ENCODE data around the gene RELB. TPM values are rescaled to one million over a fixed set of nuclear protein-coding genes. Genes with fewer than 3 reads are reported as not detected.

RELB gene
- total RNA-seq, 4 donors from 2014 or later = 8.1 to 15.1 (median 11.7) TPM

- DNase-seq (ENCODE audit: low spot score in 2 of 2) = no peak
- intact Hi-C loops (cut with DNase I; ENCODE audit: low total_unique reads) = no loop called here
- WGBS, 2 donors = 78 to 81% methylated on average over 5 to 6 of the region's 6 CpGs
- TF ChIP-seq, protein P1, sequence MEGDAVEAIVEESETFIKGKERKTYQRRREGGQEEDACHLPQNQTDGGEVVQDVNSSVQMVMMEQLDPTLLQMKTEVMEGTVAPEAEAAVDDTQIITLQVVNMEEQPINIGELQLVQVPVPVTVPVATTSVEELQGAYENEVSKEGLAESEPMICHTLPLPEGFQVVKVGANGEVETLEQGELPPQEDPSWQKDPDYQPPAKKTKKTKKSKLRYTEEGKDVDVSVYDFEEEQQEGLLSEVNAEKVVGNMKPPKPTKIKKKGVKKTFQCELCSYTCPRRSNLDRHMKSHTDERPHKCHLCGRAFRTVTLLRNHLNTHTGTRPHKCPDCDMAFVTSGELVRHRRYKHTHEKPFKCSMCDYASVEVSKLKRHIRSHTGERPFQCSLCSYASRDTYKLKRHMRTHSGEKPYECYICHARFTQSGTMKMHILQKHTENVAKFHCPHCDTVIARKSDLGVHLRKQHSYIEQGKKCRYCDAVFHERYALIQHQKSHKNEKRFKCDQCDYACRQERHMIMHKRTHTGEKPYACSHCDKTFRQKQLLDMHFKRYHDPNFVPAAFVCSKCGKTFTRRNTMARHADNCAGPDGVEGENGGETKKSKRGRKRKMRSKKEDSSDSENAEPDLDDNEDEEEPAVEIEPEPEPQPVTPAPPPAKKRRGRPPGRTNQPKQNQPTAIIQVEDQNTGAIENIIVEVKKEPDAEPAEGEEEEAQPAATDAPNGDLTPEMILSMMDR (IDR thresholded peaks at IDR 0.05) = no peak
- TF ChIP-seq POLR2A (IDR thresholded peaks at IDR 0.05) = no peak
- no peak overlapping the region for H3K4me3 ChIP-seq (ENCODE audit: low read depth, poor library complexity, severe bottlenecking)
Observed at GRCh38 chr19:45041125-45041524, 39.9 kb downstream of the RELB start.

DNA sequence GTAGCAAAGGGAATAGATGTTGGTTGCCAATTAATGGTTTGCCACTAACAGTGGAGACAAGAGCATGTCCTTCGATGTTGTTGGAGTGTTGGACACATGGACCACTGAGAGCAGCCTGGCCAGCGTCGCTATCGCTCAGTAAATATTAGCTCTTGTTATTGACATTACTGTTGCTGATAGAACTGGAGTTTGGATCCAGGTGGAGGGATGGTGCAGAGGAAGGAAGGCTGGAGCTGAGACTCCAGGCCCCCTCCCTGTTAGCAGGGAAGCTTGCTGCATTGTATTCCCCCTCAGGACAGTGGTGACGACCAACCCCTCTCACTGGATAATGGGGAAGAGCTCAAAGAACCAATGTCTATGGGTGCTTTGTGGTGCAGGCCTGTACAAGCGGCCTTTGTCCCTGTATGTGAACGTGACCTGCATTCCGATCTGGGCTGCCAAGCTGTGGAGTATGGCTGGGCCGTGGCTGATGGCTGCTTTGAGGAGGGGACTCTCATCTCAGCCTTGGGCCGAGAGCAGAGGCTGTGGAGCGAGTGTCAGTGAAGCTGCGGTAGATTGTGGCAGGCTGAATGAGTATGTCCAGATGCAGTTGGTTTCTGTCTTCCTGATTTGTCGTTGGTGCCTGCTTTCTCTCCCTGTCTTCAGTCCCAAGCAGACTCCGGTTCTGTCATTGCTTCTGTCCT, 44.5 kb downstream of the RELB start:
- DNase-seq (ENCODE audit: low spot score in 2 of 2) = no peak
- 76 to 78% methylated on average over 14 of the region's 14 CpGs for WGBS, 2 donors
- intact Hi-C loops (cut with DNase I; ENCODE audit: low total_unique reads) = no loop called here

GRCh38 chr19:45046355-45046754, 45.1 kb downstream of the RELB start:
- WGBS, 2 donors = 89 to 90% methylated on average over 7 of the region's 7 CpGs
- no peak for DNase-seq (ENCODE audit: low spot score in 2 of 2)
- no peak for TF ChIP-seq POLR2A (IDR thresholded peaks at IDR 0.05)
- TF ChIP-seq, protein P1 (IDR thresholded peaks at IDR 0.05) = no peak
- no peak overlapping the region for H3K4me3 ChIP-seq (ENCODE audit: low read depth, poor library complexity, severe bottlenecking)
- intact Hi-C loops (cut with DNase I; ENCODE audit: low total_unique reads) = no loop called here

More for the DNA sequence above, 44.5 kb downstream of the RELB start:
- H3K4me3 ChIP-seq (ENCODE audit: low read depth, poor library complexity, severe bottlenecking) = no peak overlapping the region
- TF ChIP-seq POLR2A (IDR thresholded peaks at IDR 0.05) = no peak
- TF ChIP-seq, protein P1 (IDR thresholded peaks at IDR 0.05) = no peak

DNA sequence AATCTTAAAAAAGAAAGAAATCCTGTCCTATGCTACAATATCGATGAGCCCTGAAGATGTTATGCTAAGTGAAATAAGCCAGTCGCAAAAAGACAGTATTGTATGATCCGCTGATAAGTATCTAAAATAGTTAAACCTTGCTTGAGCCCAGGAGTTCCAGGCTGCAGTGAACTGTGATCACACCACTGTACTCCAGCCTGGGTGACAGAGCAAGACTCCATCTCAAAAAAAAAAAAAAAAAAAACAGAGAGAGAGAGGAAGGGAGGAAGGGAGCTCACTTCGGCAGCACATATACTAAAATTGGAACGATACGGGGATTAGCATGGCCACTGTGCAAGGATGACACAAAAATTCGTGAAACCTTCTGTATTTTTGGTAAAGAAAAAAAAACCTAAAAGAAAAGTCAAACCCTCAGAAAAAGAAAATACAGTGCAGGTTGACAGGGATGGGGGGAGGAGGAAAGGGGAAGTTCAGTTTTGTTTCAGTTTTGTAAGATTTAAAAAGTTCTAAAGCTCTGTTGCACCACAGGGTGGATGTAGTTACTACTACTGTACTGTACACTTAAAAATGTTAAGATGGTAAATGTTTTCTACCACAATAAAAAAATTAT, 46.0 kb downstream of the RELB start:
- TF ChIP-seq, protein P1 (IDR thresholded peaks at IDR 0.05) = no peak
- TF ChIP-seq POLR2A (IDR thresholded peaks at IDR 0.05) = no peak
- no peak for DNase-seq (ENCODE audit: low spot score in 2 of 2)
- WGBS, 2 donors = 75 to 78% methylated on average over 7 of the region's 7 CpGs
- intact Hi-C loops (cut with DNase I; ENCODE audit: low total_unique reads) = no loop called here
- no peak overlapping the region for H3K4me3 ChIP-seq (ENCODE audit: low read depth, poor library complexity, severe bottlenecking)

GRCh38 chr19:45049073-45049736, 47.9 kb downstream of the RELB start:
- no peak overlapping the region for H3K4me3 ChIP-seq (ENCODE audit: low read depth, poor library complexity, severe bottlenecking)
- DNase-seq (ENCODE audit: low spot score in 2 of 2) = no peak
- WGBS, 2 donors = 70 to 76% methylated on average over 8 of the region's 8 CpGs
- intact Hi-C loops (cut with DNase I; ENCODE audit: low total_unique reads) = no loop called here
- TF ChIP-seq, protein P1 (IDR thresholded peaks at IDR 0.05) = no peak
- no peak for TF ChIP-seq POLR2A (IDR thresholded peaks at IDR 0.05)
